NB4 (cell line): ENCODE measurements around the gene VAPB.

Experiments used
- DNase-seq: peaks from one replicate; pipeline ENCODE4 v3.0.0; 2010; ENCODE audit warnings: low read depth
- H3K4me3 ChIP-seq: one replicate; pipeline ENCODE4 v1.5.1; 2011; ENCODE audit warnings: mild to moderate bottlenecking, low read depth, low read length, moderate library complexity
- CTCF ChIP-seq: IDR thresholded peaks from one replicate; pipeline ENCODE4 v1.5.1; 2012; ENCODE audit warnings: low read depth, low read length
- MAX ChIP-seq: IDR thresholded peaks from 2 replicates; pipeline ENCODE4 v1.6.1; 2011; ENCODE audit warnings: low read depth, low read length
- MYC ChIP-seq: IDR thresholded peaks from 2 replicates; pipeline ENCODE4 v1.6.1; 2011; ENCODE audit warnings: low read depth, low read length
- POLR2A ChIP-seq: IDR thresholded peaks from 2 replicates; pipeline ENCODE4 v1.6.1; 2011; ENCODE audit warnings: mild to moderate bottlenecking; ENCODE audit not compliant: insufficient read length; ENCODE audit errors: extremely low read depth

VAPB gene

GRCh38 chr20:58374906-58375758 is 13.9 kb upstream of the VAPB start:
- TF ChIP-seq CTCF (no peak), POLR2A (no peak), MAX (no peak), MYC (no peak)
- no peak for DNase-seq
- H3K4me3 ChIP-seq, result no peak overlapping the region

- H3K4me3 ChIP-seq, result no peak overlapping the region
- TF ChIP-seq MAX (no peak), CTCF (no peak), MYC (no peak), POLR2A (no peak)
- no peak for DNase-seq
Observed at GRCh38 chr20:58375759-58376352, 13.2 kb upstream of the VAPB start.

GRCh38 chr20:58377017-58377416 is 12.0 kb upstream of the VAPB start:
- H3K4me3 ChIP-seq, result no peak overlapping the region
- TF ChIP-seq MYC (no peak), MAX (no peak), CTCF (no peak), POLR2A (no peak)
- no peak for DNase-seq

- no peak overlapping the region for H3K4me3 ChIP-seq
- no peak for TF ChIP-seq MAX
- no peak for TF ChIP-seq POLR2A
- no peak for TF ChIP-seq CTCF
- no peak for DNase-seq
Observed at GRCh38 chr20:58377766-58378401, 11.1 kb upstream of the VAPB start.

GRCh38 chr20:58378704-58379103 is 10.3 kb upstream of the VAPB start:
- no peak for DNase-seq
- TF ChIP-seq CTCF (no peak), MAX (no peak), MYC (no peak), POLR2A (no peak)
- no peak overlapping the region for H3K4me3 ChIP-seq
